NCI-H748 treated with DMSO at 0.1 percent for 48 hours (cell line): ENCODE measurements around the gene NEK2.
A peak's percentile ranks its signal among the peaks of the same experiment; 100 is the strongest.
"Not testable (repeated sequence)": the region's sequence is repeated elsewhere in the genome, so short reads cannot be mapped to it uniquely, and the experiment has no call there.

Experiments
- DNase-seq: peaks from one replicate; lab custom pipeline; 2025; lab: John Stamatoyannopoulos, UW

The NEK2 gene

DNA sequence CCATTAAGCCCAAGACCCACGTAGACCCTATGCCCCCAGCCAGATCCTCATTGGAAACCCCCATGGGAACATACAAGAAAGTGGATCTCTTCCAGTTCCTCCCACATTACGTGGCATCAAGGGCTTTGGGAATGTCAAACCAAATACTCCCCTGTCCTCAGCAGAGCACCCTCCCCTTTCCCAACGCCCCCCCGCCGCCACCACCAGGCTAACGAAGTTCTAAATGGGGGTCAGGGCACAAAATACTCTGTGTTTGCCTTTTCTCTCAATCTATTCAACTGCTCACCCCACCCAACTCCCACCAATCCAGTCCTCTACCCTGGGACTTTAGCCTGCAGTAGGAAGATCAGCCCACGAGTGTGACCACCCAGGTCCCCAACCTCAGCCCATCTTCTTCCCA is 24.5 kb downstream of the NEK2 start:
- DNase-seq = no peak

- no peak for DNase-seq
Measured at GRCh38 chr1:211648980-211649934, 26.2 kb downstream of the NEK2 start.

- DNase-seq = no peak
Measured at GRCh38 chr1:211648336-211648735, 27.1 kb downstream of the NEK2 start.

GRCh38 chr1:211647711-211648121 is 27.7 kb downstream of the NEK2 start:
- no peak for DNase-seq

- DNase-seq = no peak
Measured at GRCh38 chr1:211646566-211646965, 28.9 kb downstream of the NEK2 start.

GRCh38 chr1:211645601-211646000 is 29.8 kb downstream of the NEK2 start:
- not testable (repeated sequence) for DNase-seq

- DNase-seq = no peak
Measured at GRCh38 chr1:211644653-211645052, 30.8 kb downstream of the NEK2 start.

- peak; percentile 50 for DNase-seq
Measured at GRCh38 chr1:211643324-211644212, 31.9 kb downstream of the NEK2 start.

- DNase-seq = no peak
Measured at GRCh38 chr1:211642870-211643269, 32.6 kb downstream of the NEK2 start.

DNA sequence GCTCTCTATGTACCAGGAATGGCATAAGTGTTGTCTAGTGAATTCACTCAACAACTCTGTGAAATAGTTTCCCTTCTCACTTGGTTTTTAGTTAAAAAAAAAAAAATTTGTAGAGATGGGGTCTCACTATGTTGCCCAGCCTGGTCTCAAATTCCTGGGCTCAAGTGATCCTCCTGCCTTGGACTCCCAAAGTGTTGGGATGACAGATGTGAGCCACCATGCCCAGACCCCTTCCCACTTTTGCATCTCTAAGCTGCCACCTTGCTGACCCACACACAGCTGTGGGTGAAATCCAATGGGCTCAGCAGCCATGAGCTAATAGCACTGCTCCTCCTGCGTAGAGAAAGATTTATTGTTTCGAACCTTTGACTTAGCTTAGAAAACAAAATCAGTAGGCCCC is 33.5 kb downstream of the NEK2 start:
- DNase-seq = no peak

DNA sequence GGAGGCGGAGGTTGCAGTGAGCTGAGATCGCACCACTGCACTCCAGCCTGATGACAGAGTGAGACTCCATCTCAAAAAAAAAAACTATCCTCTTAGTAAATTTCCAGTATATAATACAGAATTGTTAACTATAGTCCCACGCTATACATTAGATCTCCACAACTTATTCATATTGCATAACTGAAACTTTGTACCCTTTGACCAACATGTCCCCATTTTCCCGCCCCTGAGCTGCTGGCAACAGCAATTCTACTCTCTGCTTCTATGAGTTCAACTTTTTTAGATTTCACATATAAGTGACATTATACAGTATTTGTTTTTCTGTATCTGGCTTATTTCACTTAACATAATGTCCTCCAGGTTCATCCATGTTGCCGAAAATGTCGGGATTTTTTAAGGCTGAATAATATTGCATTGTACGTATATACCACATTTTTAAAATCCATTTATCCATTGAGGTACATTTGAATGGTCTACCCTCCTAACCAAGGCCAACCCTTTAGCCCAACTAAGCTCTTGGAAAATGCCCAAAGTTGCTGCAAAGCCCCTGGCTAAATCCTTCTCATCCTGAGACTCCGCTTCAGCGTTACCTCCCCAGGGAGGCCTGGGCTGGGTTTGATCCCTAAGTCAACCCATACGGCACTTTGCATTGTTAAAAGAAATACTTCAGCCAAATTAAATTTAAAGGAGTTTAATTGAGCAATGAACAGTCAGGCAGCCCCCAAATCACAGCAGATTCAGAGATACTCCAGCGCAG is 34.2 kb downstream of the NEK2 start:
- no peak for DNase-seq

DNA sequence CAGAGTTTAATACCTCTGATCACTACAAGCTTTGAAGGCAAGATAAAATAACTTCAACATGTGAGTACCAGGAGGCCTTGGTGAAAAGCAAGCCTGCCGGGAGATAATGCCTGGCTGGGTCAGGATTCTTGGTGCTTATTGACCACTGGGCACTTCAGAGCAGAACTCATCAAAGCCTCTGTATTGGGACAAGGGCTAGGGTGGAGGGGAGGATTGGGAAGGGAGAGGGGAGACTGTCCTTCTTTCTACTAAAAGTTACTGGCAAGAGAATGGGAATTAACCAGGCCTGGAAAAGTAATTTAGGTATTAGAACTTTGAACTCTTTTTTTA is 35.2 kb downstream of the NEK2 start:
- DNase-seq = no peak

- no peak for DNase-seq
Measured at GRCh38 chr1:211639475-211640300, 35.7 kb downstream of the NEK2 start.

GRCh38 chr1:211638689-211639101 is 36.7 kb downstream of the NEK2 start:
- no peak for DNase-seq

GRCh38 chr1:211638246-211638645 is 37.2 kb downstream of the NEK2 start:
- no peak for DNase-seq

DNA sequence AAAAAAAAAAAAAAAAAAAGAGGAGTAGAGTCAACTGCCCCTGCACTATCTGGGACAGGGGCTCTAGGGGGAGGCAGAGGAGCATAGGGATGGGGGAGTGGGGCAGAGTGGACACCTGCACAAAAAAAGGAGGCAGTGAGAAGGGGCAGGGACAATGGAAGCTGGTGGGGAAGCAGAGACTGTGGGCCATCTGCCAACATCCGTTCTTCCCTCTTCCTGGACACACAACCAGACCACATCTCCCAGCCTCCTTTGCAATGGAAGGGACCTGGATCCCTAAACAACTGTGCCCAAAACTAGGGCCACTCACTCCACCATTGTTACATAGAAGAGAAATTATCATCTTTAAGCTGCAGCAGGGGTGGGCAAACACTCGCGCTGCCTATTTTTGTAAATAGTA is 38.4 kb downstream of the NEK2 start:
- no peak for DNase-seq

DNA sequence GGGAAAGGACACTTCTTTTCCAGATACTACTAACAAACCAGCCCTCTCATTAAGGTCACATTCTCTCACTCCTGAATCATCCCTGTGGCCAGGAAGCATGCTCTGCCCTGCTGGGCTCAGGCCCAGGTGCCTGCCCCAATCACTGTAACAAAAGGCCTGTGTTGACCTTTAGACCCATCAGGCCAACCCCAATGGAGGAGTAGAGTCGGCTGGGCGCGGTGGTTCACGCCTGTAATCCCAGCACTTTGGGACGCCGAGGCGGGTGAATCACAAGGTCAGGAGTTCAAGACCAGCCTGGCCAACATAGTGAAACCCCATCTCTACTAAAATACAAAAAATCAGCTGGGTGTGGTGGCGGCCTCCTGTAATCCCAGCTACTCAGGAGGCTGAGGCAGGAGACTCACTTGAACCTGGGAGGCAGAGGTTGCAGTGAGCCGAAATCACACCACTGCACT is 38.8 kb downstream of the NEK2 start:
- not testable (repeated sequence) for DNase-seq

- DNase-seq = no peak
Measured at GRCh38 chr1:211635597-211636205, 39.7 kb downstream of the NEK2 start.

GRCh38 chr1:211634931-211635330 is 40.5 kb downstream of the NEK2 start:
- DNase-seq = no peak

GRCh38 chr1:211634461-211634860 is 41.0 kb downstream of the NEK2 start:
- DNase-seq = no peak

GRCh38 chr1:211633524-211633846 is 41.9 kb downstream of the NEK2 start:
- no peak for DNase-seq
